ENCODE results near the gene PAQR8.
"Not testable (repeated sequence)": the region's sequence is repeated elsewhere in the genome, so short reads cannot be mapped to it uniquely, and the experiment has no call there.

The PAQR8 gene

GRCh38 chr6:52381249-52381648, 19.3 kb downstream of the PAQR8 start:
- no peak for DNase-seq

DNA sequence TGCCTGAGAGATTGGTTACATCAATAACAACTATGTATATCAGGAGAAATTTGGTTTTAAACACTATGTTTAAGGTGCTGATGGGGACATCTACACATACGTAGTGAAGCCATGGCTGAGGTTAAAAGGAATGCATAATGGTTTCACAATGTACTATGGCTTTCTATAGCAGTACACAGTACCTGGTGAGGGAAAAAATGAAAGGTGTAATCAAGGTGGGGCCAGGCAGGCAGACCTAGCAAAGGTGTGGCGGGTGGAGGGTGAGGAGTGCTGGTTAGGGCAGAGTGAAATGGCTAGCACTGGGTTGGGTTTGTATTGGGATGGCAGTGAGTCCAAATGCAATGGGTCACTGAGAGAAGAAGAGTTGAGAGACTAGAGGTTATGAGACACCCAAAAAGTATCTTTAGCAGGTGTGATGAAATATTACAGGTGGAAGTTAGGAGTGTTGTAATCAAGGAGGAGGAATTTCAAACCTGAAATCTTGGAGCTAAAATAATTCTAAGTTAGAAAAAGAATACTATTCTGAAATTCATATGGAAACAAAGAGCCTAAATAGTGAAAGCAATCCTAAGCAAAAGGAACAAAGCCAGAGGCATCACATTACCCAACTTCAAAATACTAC, 22.3 kb downstream of the PAQR8 start:
- DNase-seq = no peak

DNA sequence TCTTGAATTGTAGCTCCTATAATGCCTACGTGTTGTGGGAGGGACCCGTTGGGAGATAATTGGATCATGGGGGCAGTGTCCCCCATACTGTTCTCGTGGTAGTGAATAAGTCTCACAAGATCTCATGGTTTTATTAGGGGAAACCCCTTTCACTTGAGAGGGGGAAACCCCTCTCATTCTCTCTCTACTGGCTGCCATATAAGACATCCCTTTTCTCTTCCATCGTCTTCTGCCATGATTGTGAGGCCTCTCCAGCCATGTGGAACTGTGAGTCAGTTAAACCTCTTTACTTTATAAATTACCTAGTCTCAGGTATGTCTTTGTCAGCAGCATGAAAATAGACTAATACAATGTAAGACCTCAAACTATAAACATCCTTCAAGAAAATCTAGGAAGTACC, 23.1 kb downstream of the PAQR8 start:
- DNase-seq = no peak

- DNase-seq = not testable (repeated sequence)
Observed at GRCh38 chr6:52388119-52388518, 26.2 kb downstream of the PAQR8 start.

GRCh38 chr6:52388790-52389189, 26.8 kb downstream of the PAQR8 start:
- DNase-seq = no peak

- DNase-seq = no peak
Observed at GRCh38 chr6:52389264-52389625, 27.3 kb downstream of the PAQR8 start.

GRCh38 chr6:52389626-52390360, 27.8 kb downstream of the PAQR8 start:
- no peak for DNase-seq

DNA sequence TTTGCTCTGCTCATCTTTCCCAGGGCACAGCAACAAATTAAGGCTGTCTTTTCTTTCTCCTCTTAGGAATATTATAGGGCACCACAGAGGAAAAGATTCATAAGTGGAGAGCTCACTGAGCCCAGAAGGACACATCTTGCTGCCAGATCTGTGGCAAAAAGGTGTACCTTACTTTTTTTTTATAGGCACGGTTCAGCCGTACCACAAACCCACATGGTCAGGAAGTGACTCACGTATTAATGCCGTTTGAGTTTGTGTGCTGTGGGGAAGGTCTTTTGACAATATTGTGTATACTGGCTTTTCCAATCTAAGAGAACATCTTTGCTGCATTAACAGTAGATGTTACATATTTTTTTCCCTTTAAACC, 28.4 kb downstream of the PAQR8 start:
- DNase-seq = no peak

GRCh38 chr6:52391599-52391998, 29.6 kb downstream of the PAQR8 start:
- no peak for DNase-seq

DNA sequence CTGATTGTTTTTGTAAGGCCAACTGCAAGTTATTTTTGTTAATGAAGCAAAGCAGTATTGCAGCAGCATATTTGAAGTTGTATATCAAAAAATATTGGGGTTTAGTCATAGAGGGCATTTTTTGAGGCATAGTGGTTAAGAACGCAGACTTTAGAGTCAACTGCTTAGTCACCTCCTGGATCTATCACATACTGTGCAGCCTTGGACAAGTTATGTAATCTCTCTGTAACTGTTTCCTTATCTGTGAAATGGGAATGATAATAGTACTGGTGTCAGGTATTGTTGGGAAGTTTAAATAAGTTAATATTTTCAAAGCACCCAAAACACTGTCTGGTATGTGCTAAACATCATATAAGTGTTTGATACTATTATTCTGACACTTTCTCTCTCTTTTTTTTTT, 31.0 kb downstream of the PAQR8 start:
- DNase-seq = no peak

GRCh38 chr6:52393780-52394179, 31.8 kb downstream of the PAQR8 start:
- no peak for DNase-seq

- no peak for DNase-seq
Observed at GRCh38 chr6:52394251-52394666, 32.3 kb downstream of the PAQR8 start.

GRCh38 chr6:52395969-52396368, 34.0 kb downstream of the PAQR8 start:
- no peak for DNase-seq

GRCh38 chr6:52399511-52400312, 37.8 kb downstream of the PAQR8 start:
- peak; percentile 31 for DNase-seq

- DNase-seq = no peak
Observed at GRCh38 chr6:52400313-52401041, 38.5 kb downstream of the PAQR8 start.

DNA sequence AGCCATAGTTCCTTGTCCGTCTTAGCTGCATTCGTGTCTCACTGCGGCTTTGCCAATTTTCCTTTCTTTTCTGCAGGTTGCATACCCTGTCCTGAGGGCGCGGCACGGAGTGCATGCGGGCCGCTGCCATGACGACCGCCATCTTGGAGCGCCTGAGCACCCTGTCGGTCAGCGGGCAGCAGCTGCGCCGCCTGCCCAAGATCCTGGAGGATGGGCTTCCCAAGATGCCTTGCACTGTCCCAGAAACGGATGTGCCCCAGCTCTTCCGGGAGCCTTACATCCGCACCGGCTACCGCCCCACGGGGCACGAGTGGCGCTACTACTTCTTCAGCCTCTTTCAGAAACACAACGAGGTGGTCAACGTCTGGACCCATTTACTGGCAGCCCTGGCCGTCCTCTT, 41.1 kb downstream of the PAQR8 start:
- DNase-seq = no peak

DNA sequence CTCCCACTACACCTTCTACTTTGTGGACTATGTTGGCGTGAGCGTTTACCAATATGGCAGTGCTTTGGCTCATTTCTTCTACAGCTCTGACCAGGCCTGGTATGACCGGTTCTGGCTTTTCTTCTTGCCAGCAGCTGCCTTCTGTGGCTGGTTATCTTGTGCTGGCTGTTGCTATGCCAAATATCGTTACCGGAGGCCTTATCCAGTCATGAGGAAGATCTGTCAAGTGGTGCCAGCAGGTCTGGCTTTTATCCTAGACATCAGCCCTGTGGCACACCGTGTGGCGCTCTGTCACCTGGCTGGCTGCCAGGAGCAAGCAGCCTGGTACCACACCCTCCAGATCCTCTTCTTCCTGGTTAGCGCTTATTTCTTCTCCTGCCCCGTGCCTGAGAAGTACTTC, 41.7 kb downstream of the PAQR8 start:
- DNase-seq = peak; percentile 28

- DNase-seq = no peak
Observed at GRCh38 chr6:52405243-52405642, 43.3 kb downstream of the PAQR8 start.

DNA sequence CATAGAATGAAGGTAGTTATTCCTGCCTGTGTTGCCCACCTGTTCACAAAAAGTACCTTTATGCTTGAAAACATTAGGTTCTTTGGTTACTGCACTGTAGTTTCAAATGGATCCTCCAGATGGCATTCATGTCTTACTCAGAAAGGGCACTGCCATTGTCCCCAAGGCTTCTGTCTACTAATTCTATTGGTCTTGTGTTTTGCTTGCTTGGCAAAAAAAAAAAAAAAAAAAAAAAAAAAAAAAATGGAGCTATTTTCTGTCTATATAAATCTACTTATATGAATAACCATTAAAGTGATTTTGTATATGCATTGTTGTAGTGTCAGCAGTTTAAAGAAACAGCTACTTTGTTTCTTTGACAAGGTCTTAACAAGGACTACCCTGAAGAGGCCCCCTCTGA, 45.5 kb downstream of the PAQR8 start:
- DNase-seq = no peak

DNA sequence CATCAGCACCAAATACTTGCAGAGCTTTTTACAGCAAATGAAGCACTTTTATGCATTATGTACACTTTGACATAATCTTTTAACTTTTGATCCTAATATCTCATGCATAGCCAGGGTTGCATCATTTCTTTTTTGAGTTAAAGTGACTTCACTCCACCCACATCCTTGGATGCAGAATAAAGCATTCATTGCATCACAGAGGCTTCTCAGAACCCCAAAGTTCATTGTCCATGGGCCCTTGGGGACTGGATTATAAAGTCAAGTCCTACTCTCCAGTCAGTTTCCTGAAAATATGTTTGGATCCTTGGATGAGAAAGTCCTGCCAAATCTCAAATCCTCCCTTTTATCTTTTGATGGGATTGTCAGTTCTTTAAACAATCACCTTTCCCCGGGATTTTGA, 47.5 kb downstream of the PAQR8 start:
- DNase-seq = no peak

DNA sequence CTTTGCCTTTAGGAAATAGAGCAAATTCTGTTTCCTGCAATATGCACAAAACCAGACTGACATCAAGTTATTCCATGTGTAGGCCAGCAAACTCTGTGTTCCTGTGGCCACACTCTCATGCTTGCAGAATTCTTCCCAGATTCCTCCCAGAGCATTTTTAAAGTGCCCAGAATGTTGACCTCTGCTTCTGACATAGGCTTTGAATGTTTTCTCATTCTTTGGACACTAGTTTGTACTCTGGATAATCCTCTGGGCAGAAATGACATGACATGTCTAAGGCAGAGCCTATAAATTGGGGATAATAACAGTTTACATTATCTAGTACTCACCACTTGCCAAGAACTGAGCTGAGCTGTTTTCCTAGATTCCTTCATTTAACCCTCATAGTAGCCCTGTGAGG, 49.0 kb downstream of the PAQR8 start:
- no peak for DNase-seq

GRCh38 chr6:52411911-52412310, 50.0 kb downstream of the PAQR8 start:
- no peak for DNase-seq

- no peak for DNase-seq
Observed at GRCh38 chr6:52415333-52415732, 53.4 kb downstream of the PAQR8 start.
